Forelimb muscle (tissue), 1 donor: ENCODE results near the gene REG3A. TPM values are rescaled to one million over a fixed set of nuclear protein-coding genes. Genes with fewer than 3 reads are reported as not detected.

ENCODE experiments used
- DNase-seq: peaks from one replicate; pipeline ENCODE4 v3.0.0-alpha.2; 2013; ENCODE audit warnings: low read depth
- polyA plus RNA-seq: library from polyadenylated mRNA; unstranded; fragments of 120-200 nt; gene quantifications from one replicate; pipeline ENCODE4 v1.2.1, GENCODE V29; 2013; ENCODE audit not compliant: insufficient read length

Gene REG3A
- polyA plus RNA-seq = not detected

DNA sequence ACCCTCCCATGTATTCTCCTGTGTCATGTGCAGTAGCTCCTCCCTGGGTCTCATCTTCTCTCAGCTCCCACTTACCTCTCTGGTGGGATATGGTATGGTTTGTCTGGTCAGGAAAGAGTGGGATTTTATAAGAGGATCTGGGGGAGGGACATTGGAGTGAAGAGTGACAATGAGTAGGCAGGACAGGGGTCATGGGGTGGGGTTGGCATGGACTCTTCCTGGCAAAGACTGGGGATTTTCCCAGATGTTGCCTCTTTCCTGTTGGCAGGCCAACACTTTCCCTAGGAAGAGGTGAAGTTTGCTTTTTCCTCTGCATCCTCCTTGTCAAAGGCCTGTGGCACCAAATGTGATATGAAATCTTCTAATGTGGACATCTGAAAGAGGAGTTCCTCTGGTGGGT is at the start of gene REG3A:
REG3A (minus strand) TSS at position 101 of the 400 bp plus-strand sequence. CDS start 348 bp downstream, outside the sequence.
- no peak for DNase-seq

DNA sequence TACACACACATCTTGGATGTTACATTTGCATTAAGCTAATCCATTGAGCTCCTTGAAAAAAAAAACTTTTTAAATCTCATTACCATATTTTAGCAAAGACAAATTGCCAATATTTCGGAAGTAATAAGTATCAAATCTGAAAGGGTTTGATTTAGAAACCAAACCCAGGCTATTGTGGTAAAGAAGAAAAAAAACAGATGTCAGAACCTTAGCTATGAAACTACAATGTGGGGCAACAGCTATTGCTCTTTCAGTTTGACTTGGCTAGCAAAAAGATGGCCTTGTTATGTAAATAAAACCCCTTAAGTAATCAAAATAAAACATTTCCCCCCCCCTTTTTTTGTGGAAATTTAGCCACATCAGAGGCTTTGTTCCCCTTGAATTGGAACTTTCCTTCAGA is 41.2 kb upstream of the REG3A start:
- DNase-seq = no peak

DNA sequence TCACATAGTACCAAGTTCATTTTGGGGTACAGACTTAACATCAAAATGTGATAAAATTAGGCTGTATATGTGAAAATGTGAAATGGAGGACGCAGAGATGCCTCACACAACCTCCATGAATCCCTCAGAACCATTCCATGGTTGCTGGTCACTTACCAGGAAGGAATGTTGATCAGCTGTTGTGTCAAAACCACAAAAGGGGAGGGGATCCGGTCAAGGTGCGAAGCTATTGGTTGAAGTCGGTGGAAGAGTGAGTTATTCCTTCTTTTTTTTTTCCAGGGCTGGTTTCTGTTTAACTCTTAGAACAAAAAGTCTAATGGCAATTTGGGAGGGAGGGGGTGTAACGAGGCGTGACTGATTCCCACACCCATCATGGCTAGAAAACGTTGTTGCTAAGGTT is 32.3 kb upstream of the REG3A start:
- no peak for DNase-seq

DNA sequence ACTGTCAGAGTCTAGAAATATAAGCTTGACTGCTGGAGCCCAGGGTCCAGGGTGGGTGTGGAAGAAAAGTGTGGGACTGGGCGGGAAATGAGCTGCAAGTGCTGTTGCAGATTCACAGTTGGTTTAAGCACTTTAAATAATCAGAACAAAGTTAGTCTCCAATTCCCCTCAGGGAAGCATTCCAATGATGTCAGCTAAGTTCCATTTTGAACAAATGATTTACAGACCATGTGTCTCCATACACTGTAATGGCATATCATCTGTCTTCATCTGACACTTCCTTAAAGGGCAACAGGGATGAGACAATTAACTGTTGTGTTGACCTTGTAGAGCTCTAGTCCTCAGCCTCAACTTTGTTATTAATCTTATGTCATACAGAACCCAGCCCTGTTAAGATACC is 31.5 kb upstream of the REG3A start:
- no peak for DNase-seq

DNA sequence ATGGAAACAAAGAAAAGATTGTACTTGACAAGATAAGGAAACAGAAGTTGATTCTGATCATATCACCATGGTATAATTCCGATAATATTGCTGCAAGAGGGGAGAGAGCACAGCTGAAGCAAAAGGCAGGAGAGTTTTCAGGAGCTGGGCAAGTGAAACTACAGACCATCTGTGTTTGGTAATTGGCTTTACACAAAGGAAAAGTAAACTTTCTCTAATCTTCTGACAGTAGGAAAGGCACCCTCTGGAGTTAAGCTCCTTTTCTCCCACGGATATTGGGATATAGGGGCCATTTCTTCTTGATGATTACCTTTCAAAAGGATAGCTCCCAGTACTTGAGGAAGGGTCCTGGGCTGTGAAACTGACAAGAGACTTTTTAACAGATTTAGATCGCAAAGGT is 29.9 kb upstream of the REG3A start:
- no peak for DNase-seq

DNA sequence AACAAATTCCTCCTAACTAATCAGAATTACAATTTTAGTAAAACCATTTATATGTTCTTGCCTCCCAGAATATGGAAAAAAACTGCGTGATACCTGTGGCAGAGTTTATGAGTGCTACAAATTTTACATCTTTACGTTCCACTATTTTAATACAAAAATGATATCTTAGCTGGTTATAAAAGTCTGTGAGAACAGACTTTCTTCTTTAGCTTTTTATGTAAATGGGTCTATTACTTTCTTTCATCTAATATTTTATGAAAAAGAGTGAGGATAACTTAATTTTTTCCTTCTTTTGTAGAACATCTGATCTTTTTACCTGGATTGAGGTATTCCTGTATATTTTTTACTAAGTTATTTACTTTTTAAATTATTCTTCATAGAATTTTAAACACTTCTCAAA is 22.1 kb upstream of the REG3A start:
- DNase-seq = no peak

DNA sequence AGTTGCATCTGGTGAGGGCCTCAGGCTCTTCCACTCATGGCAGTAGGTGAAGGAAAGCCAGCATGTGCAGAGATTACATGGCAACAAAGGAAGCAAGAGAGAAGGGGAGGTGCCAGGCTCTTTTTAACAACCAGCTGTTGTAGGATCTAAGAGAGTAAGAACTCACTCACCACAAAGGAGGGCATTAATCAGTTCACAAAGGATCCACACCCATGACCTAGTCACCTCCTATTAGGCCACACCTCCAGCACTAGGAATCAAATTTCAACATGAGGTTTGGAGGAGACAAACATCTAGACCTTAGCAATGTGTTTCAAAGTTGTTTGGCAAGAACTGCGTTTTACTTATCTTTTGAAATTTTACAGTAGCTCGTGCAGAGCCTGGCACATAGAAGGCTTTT is 20.5 kb upstream of the REG3A start:
- no peak for DNase-seq

DNA sequence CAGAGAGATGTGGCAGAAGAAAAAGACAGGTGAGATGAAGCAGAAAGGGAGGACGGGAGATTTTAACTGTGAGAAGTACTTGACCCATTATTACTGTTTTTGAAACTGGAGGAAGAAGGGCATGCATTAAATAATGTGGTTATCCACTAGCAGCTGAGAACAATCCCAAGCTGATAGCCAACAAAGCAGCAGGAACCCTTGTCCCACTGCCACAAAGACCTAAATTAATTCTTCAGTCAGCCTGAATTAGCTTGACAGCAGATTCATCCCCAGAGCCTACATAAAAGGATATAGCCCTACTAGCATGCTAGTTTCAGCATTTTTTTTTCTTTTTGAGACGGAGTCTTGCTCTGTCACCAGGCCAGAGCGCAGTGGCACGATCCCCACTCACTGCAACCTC is 19.5 kb upstream of the REG3A start:
- no peak for DNase-seq

DNA sequence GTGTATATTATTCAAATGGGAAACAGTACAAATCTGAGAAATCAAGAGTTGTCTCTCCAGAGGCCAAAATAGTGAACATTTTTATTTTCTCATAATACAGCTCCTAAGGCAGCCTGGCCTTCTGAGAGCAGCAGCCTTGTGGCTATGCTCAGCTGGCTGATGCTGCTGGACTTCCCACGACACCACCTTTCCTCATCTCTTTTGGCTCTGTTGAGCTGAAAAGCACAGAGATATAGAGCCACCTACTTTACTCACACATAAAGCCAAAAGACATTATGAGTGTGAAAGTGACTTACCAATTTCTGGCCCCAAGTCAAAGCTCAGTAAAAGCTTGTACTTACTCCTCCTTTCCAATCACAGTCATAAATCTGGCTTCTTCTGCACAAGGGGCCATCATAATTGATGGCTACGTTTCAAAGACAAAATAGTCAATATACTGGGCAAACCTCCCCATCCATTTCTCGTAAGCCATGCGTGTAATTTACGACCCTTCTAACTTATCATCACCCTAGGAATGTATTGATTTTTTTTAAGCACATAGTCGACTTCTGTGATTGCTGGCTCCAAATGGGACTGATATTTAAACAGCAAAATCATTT is 18.6 kb upstream of the REG3A start:
- peak; percentile 62 for DNase-seq

DNA sequence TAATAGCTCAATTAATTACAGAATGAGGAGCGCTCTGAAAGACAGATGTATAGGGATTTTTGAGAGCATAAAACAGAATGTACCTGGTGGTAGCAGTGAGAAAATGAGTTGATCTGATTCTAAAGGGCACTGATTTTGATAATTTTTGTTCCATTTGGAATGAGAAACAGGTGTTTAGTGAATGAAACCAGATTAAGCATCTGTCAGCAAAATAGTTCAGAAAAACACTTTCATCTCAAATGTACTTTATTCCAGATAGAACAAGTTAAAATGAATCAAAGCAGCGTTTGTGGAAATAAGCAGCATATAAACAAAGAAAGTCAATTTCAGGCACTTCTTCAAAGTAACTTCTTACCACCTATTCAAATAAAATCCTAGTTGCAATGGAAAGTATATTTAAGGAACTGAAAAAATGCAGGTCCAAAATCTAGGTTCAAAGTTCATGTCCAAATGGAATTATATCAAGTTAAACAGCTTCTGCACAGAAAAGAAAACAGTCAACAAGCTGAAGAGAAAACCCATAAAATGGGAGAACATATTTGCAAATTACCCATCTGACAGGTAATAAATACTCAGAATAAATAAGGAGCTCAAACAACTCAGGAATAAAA is 11.9 kb upstream of the REG3A start:
- no peak for DNase-seq

DNA sequence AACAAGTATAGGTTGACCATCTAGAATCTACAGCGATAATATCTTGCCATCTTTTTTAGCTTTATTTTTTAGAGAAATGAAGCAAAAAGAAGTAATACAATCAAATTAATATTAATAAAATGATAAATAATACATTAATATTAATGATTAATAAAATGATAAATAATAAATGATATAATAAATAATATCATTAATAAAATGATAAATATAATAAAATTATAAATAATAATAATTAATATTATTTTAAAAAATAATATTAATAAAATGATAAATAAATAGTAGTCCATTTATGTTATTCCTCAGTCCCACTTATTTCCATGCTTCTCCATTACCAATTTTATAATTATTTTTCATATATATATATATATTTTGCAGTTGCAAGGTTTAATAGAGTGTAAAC is 3.2 kb upstream of the REG3A start:
- DNase-seq = no peak

DNA sequence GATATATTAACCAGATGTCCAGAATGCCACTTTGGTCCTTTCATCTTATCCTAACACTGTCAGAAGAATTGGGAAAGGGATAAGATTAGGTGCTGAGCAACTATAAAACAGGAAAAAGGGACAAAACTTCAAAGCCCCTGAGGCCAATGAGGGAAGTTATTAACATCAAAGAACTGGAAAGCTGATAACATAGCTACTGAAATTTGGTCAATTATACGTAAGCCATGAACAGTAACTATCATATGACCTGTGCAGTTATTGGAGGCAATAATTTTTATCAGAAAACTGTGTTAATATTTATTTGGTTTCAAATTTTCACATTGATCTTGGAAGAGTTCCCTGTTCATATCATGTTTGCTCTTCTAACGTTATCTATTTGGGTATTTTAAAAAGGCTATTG is 2.6 kb upstream of the REG3A start:
- no peak for DNase-seq

DNA sequence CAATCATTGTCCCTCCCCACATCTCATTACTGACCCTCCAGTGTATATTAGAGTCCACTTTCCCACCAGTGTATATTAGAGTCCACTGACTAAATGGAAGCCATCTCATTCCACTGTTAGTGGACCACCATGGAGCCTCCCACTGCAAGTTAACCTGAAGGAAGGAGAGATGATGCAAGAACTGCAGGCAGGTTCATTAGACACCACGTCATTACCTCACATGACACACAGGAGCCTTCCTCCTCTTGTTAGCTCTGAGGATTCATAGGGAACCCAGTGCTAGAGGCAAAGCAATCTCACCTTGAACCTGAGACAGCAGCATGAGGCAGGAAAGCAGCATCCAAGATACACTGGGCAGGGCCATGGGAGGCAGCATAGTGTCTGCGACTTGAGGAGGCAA is 523 bp downstream of the REG3A start:
- no peak for DNase-seq

DNA sequence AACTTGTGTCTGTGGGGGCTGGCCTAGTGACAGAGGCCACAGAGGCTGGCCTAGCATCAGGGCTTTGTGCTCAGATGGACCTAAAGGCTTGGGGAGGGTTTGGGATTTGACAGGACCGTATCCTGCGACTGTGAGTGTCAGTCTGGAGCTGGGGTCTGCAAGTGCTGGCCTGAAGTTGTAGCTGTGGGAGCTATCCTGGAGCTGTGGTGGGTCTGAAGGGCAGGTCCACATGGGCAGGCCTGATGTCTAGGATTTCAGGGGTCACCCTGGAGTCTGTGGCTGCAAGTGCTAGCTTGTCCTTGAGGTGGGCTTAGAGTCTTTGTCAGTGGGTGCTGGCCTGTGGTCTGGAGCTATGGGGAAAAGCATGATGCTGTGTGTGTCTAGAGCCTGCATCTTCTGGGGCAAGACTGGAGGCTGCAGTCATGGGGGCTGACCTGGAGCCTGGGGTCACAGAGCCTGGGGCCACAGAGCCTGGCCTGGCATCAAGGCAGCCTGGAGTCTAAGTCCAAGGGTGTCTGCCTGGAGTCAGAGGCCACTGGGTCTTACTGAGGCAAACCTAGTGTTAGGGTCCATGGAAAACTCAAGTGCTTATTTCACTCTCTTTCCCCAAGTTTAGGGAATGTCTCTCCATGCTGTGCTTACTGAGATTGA is 3.6 kb downstream of the REG3A start:
- DNase-seq = no peak

DNA sequence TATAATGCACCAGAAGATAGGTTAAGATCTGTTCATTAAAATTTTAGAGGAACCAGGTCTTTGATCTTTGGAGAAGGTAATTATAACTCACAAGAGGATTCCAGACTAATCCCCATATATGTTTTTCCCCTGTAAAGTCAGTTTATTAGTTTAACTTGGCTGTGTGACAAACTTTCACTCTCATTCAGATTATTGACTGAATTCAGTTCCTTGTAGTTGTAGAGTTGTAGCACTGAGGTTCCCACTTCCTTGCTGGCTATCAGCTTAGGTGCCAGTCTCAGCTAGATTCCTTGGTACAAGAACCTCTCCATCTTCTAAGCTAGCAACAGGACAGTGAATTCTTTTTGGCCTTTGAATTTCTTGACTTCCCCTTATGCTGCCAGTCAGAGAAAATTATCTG is 20.1 kb downstream of the REG3A start:
- no peak for DNase-seq

DNA sequence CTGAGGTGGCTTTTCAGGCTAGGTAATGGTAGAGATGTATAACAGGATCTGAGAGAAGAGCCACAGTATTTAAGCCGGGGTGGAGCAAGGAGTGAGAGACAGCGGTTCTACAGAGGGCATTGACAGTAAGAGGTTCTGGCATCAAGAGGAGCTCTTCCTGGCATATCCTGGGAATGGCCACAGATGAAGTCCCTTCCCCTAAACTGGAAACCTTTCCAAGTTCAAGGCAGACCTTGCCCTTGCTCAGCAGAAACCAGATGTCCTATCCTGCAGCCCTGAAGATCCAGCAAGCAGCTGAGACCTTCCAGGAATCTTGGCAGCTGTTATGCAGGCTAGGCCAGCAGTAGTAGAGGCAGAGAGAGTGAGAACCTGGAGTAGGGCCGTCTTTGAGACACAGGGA is 21.2 kb downstream of the REG3A start:
- no peak for DNase-seq

DNA sequence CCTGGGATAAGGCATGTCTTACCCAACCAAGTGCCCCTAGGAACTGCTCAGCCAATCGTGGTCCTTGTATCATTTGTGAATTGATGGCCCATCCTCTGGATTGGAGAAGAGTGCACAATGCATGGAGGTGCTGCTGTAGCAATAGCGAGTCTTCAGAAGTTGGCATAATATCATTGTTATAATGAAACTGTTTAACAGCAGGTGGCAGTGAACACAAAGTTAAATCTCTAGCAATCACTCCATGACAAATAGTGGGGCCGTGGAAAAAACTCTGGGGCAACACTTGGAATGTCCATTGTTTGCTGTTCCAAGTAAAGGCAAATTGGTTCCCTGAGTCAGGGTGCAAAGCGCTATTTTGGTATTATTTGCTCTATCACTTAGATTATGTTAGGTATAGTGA is 27.9 kb downstream of the REG3A start:
- DNase-seq = no peak

DNA sequence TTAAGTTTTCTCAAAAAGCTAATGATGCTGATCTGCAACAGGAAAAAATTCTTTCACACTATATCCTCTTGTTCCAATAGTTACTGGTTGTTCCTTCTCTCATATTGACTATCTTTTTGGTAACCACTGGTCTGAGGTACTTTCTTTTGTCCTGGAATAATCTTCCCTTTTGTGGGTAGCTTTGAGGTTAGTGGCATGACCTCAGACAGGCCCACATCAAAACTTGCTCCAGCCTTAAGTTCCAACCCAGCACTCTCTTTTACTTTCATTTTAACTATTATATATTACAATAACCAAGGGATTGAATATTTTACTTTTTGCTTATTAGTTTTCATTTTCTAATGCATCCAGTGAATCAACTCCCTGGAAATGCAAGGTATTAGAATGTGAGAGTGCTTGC is 29.7 kb downstream of the REG3A start:
- DNase-seq = no peak

DNA sequence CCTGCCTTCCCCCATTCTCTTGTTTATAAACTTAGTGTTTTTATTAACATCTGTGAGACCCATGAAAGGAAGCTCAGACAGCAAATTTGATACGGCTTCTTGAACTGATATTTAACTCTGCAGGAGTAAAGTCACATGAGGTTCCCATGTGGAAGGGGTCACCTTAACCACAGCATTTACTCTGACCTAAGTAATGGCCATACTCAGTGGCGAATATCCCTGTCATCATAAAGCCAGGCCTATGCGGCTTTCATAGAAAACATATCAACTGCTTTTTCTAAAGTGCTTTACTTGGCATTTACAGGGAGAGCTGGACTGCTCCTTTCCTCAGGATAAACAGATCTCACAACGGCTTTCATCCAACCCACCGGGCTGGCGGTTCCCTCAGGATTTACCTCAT is 30.3 kb downstream of the REG3A start:
- DNase-seq = no peak

DNA sequence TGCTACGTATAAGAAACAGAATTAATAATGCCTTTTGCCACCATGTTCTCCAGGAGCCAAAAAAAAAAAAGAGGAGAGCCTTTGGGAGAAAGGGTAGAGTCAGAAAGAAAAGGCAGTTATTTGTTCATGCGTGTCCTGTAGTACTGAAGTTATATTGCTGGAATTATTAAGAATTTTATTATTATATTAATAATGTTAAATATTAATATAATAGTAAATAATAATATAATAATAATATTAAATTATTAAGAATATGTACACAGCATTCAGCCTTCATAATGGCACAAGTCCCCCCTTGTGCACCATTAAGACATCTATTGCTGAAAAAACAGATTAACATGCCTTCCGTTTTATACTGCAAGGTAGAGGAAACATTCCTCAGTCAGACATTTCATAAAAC is 31.1 kb downstream of the REG3A start:
- no peak for DNase-seq

DNA sequence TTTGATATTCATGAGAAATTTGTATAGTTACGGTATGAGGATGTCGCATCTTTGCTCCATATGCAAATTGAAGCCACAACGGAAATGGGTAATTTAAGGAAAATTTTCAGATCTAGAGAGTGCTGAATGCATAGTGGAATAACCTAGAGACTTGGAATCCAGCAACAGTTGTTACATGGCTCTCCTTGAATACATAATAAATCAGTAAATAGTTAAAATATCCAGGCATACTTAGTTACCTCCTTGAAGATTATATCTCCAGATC is 33.9 kb downstream of the REG3A start:
- DNase-seq = no peak

DNA sequence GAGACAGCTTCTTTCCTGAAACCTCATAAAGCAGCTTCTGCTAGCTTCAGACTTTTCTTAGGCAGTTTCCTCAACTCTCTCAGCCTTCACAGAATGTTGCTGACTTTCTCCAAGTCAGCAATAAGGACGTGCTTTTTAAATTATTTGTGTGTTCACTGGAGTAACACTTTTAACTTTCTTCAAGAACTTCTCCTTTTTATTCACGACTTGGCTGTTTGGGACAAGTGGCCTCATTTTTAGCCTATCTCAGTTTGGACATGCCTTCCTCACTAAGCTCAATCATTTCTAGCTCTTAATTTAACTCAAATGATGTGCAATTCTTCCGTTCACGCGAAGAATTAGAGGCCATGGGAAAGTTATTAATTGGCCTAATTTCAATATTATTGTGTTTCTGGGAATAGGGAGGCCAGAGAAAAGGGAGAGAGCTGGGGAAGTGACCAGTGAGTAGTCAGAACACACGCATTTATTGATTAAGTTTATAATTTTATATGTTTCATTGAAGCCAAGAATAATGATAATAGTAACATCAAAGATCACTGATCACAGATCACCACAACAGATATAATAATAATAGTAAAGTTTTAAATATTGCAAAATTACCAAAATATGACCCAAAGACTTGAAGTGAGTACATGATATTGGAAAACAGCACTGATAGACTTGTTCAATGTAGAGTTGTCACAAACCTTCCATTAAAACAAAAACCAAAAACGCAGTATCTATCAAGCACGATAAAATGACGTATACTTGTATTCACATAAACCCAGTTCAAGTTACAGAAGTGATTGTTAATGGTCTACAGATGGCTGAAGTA is 34.4 kb downstream of the REG3A start:
- no peak for DNase-seq

DNA sequence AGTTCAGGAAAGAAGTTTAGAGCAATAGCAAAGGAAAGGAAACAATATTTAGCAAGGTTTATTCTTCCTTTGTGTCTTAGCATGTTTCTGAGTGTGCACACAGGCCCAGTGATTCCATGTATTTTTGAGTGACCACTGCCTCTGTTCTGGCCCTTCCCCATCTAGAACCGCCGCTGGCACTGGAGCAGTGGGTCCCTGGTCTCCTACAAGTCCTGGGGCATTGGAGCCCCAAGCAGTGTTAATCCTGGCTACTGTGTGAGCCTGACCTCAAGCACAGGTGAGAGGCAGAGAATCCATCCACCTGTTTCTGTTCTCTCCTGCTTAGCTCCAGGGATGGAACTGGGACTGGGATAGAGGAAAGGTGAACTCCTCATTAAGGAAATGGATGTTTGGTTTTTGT is 36.9 kb downstream of the REG3A start:
- no peak for DNase-seq
